Activated naive CD8-positive, alpha-beta T cell treated with anti-CD3 and anti-CD28 coated beads, Interleukin-2, amount 50 U/mL, for 24 hours (primary cell): ENCODE data around the gene MFRP.

ENCODE experiments used
- ATAC-seq: fragments of 150-1000 bp; cut with Tn5 transposase; one replicate; pipeline ENCODE4 v1.10.0; 2021
- DNase-seq: peaks from one replicate; pipeline ENCODE4 v3.0.0; 2021
- H3K27ac Mint-ChIP-seq: one replicate; pipeline ENCODE4 v1.8.0; 2021; ENCODE audit warnings: mild to moderate bottlenecking, mixed read lengths
- H3K27me3 Mint-ChIP-seq: one replicate; pipeline ENCODE4 v1.8.0; 2021; ENCODE audit warnings: mixed read lengths
- H3K36me3 Mint-ChIP-seq: one replicate; pipeline ENCODE4 v1.8.0; 2021; ENCODE audit warnings: low read depth, mixed read lengths
- H3K4me1 Mint-ChIP-seq: one replicate; pipeline ENCODE4 v1.8.0; 2021; ENCODE audit warnings: mixed read lengths
- H3K4me3 Mint-ChIP-seq: one replicate; pipeline ENCODE4 v1.8.0; 2021; ENCODE audit warnings: mild to moderate bottlenecking, moderate library complexity, mixed read lengths
- H3K9me3 Mint-ChIP-seq: one replicate; pipeline ENCODE4 v1.8.0; 2021; ENCODE audit warnings: mixed read lengths

Gene MFRP

DNA sequence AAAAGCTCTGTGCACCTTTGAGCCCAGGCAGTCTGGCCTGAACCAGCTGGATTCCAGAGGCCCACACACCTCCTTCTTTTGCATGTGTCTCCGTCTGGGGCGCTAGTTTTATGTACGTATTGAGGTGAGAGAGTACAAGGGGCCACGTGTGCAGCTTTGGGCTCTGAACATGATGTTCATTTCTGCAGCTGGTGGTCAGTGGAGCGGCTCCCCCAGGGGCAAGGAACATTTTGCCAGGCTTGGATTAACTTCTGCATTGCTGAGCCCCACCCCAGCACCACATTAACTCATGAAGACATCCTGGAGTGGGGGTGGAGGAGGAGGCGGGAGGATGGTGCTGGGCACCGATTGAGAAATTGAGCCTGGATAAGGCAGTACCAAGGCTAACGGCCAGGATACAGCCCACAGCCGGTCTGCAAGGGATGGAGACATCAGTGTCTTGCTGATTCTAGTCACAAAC, 21.2 kb upstream of the MFRP start:
- H3K9me3 Mint-ChIP-seq = no peaks in the 10 kb centered on the region
- H3K4me1 Mint-ChIP-seq = peaks cover 3% of the 10 kb centered on the region
- H3K27ac Mint-ChIP-seq = no peak overlapping the region
- no peak overlapping the region for H3K4me3 Mint-ChIP-seq
- H3K36me3 Mint-ChIP-seq = no peaks in the 10 kb centered on the region
- peaks cover 41% of the 10 kb centered on the region for H3K27me3 Mint-ChIP-seq
- ATAC-seq (no peak), DNase-seq (no peak)

DNA sequence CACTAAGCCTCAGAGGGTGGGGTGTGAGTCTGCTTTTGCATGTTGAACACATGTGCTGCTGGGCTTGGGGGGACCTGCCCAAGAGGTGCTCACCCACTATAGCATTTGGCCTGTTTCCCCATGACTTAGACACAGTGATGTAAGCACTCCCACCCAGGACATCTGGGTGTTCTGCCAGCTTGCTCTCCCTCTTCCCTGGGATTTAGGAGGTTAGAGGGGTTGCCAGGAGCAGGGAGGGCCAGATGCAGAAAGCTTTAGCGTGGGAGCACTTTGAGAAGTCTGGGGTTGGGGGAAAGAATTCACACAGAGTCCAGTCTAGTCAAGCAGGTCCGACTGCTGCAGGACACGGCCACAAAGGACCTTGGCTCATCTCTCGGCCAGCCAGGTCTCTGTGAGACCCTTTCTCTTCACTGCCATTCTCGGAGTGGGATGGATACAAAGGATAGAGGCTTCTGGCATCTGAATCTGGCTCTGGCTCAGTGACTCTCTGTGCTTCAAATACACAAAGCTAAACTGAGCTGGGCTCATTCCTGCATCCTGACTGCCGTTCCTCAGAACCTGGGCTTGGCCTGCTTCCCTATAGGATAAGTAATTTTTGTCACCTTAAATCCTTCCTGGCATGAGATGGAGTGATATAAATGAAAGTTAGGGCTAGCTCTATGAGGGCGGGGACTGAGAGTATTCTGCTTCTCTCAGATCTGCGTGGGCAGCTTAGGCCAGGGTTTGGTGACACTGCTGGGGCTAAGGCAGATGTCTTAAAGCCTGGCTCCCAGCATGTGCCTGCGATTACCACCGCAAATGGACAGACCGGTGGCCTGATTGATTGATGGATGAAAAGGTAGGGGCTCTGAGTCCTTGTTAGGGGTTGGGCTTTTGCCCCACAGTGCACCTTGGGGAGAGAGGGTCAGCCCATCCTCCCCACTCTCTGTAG, 20.4 kb upstream of the MFRP start:
- peaks cover 45% of the 10 kb centered on the region for H3K27me3 Mint-ChIP-seq
- H3K9me3 Mint-ChIP-seq = no peaks in the 10 kb centered on the region
- H3K4me1 Mint-ChIP-seq = peaks cover 3% of the 10 kb centered on the region
- ATAC-seq (no peak), DNase-seq (no peak)
- H3K27ac Mint-ChIP-seq = no peak overlapping the region
- no peak overlapping the region for H3K4me3 Mint-ChIP-seq
- H3K36me3 Mint-ChIP-seq = no peaks in the 10 kb centered on the region

DNA sequence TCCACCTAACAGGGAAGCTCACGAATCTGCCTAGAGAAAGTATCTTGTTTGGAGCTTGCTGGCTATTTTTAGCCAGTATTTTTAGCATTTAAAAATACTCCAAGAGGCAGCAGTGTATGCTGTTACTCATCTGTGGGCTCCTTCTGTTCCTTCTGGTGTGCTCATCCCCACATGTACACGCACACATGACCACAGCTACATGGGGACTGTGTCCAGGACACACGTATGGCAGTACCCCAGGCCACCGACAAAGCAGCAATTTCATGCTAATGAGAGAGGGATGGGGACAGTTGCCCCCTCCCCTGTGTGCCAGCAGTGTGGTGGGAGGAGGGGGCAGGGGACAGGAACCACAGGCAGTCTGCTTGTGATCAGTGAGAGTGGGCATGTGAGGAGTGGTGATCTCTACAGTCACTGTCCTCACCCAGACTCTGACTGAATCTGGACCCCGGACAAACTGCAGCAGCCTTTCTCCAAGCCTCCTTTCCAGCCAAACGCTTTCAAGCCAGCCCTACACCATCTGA, 18.6 kb upstream of the MFRP start:
- peaks cover 3% of the 10 kb centered on the region for H3K4me1 Mint-ChIP-seq

DNA sequence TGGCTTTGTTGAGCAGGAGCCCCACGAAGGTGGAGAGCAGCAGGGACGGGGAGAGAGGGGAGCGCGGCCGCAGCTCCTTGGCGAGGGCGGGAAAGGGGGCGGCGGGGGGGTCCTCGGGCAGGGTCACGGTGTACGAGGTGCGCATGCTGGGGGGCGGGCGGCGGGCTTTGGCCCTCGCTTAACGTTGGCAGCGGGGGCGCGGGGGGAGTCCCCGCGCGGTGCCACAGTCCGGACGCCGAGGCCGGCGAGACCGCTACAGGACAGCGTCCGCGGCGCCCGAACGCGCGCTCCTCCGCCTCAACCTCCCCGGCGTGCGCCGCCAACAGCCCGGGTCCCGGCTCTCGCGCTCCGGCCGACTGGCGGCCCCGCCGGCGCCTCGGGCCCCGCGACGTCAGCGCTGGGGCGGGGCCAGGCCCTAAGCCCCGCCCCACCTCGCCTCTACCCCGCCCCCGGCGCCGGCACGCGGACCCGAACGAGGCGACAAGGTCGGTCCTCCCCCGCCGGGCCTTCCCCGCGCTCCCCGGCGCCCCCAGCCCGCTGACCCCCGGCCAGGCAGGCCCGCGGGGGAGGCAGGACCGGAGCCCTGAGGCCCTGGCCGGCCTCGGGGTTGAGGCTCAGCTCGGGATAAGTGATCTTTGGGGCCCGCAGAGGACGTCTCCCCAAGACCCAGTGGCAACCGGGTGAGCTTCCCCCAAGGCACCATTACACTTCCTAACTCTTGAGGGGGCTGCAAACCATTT, 17.5 kb upstream of the MFRP start:
- peak; percentile 63 for DNase-seq
- Mint-ChIP-seq H3K27me3 (peaks cover 44% of the 10 kb centered on the region), H3K4me1 (peaks cover 6% of the 10 kb centered on the region), H3K36me3 (no peaks in the 10 kb centered on the region), H3K4me3 (no peak overlapping the region), H3K9me3 (no peaks in the 10 kb centered on the region), H3K27ac (no peak overlapping the region)
- peak; percentile 59 for ATAC-seq

More for the DNA sequence above, 18.6 kb upstream of the MFRP start:
- H3K9me3 Mint-ChIP-seq = no peaks in the 10 kb centered on the region
- no peak overlapping the region for H3K27ac Mint-ChIP-seq
- peaks cover 46% of the 10 kb centered on the region for H3K27me3 Mint-ChIP-seq
- no peak for DNase-seq
- no peaks in the 10 kb centered on the region for H3K36me3 Mint-ChIP-seq
- no peak overlapping the region for H3K4me3 Mint-ChIP-seq
- no peak for ATAC-seq

DNA sequence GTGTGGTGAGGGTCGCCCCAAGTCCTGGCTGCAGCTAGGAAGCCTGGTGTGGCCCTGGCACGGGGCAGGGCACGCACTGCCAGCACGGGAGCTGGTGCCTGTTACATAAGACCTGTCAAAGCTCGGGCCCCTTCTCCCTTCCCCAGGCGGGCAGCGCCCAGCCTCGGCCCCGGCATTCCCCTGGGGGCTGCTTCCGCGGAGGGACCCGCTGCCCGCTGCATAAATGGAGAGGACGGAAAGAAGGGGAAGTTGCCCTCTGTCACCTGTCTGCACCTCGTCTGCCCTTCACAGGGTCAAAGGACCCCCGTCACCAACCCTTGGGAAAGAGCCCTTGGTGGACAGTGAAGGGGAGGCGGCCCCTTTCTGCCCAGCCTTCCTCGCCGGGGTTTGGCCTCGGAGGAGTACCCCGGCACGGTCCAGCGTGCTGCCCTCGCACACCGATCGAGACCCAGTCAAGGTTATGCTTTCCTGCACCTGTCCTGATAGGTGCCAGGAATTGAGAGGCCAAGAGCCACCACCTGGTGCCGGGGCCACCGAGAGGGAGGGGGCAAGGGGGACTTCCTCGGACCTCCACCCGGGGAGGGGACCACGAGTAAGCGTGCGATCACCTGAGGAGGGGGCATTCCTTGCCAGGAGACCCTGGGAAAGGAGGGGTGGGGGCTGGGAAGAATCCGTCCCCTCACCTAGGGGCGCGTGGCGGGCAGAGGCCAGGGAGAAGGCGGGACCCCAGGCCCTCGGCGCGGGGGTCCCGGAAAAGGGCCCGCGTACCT, 16.8 kb upstream of the MFRP start:
- DNase-seq = no peak
- no peaks in the 10 kb centered on the region for H3K9me3 Mint-ChIP-seq
- H3K36me3 Mint-ChIP-seq = no peaks in the 10 kb centered on the region
- H3K4me1 Mint-ChIP-seq = peaks cover 6% of the 10 kb centered on the region
- H3K4me3 Mint-ChIP-seq = no peak overlapping the region
- no peak overlapping the region for H3K27ac Mint-ChIP-seq
- peaks cover 44% of the 10 kb centered on the region for H3K27me3 Mint-ChIP-seq
- ATAC-seq = no peak

GRCh38 chr11:119362741-119363080, 16.2 kb upstream of the MFRP start:
- peaks cover 6% of the 10 kb centered on the region for H3K4me1 Mint-ChIP-seq
- ATAC-seq (no peak), DNase-seq (no peak)
- peaks cover 46% of the 10 kb centered on the region for H3K27me3 Mint-ChIP-seq
- H3K4me3 Mint-ChIP-seq = no peak overlapping the region
- H3K9me3 Mint-ChIP-seq = no peaks in the 10 kb centered on the region
- no peaks in the 10 kb centered on the region for H3K36me3 Mint-ChIP-seq
- no peak overlapping the region for H3K27ac Mint-ChIP-seq

DNA sequence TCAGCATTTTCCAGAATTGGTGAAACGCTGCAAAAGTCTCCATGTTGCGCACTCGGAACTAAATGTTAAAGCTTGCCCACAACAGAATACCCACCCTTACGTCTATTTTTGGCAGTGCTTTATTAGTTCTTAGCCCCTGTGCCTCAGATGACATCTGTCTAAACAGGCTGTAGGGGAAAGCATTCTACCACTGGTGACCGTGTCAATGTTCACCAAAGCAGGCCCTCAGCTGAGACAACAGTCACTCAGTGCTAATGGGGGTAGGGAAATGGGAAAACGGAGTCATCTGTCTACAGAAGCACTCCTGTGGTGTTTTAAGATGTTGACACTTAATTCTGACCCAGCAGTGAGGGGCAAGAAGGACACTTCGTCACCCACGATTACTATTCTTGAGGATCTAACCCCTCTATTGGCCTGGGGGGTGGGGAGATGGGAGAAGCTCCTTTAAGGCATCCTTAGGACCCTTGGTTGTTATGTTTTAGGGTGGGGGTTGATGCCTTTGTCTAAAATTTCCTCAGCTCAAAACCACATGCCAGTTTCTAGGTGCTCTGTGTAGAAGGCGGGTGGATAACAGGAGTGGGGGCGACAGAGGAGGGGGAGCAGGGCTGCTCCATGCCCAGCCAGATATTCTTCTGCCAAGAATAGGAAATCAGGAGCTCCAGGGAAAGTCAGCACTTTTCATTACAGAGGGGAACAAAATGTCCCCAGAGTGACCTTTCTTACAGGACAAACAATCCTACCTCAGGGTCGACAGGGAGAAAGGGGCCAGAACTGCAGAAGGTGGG, 15.6 kb upstream of the MFRP start:
- DNase-seq (no peak), ATAC-seq (no peak)
- peaks cover 6% of the 10 kb centered on the region for H3K4me1 Mint-ChIP-seq
- no peak overlapping the region for H3K27ac Mint-ChIP-seq
- no peak overlapping the region for H3K4me3 Mint-ChIP-seq
- H3K9me3 Mint-ChIP-seq = no peaks in the 10 kb centered on the region
- no peaks in the 10 kb centered on the region for H3K36me3 Mint-ChIP-seq
- peaks cover 45% of the 10 kb centered on the region for H3K27me3 Mint-ChIP-seq

DNA sequence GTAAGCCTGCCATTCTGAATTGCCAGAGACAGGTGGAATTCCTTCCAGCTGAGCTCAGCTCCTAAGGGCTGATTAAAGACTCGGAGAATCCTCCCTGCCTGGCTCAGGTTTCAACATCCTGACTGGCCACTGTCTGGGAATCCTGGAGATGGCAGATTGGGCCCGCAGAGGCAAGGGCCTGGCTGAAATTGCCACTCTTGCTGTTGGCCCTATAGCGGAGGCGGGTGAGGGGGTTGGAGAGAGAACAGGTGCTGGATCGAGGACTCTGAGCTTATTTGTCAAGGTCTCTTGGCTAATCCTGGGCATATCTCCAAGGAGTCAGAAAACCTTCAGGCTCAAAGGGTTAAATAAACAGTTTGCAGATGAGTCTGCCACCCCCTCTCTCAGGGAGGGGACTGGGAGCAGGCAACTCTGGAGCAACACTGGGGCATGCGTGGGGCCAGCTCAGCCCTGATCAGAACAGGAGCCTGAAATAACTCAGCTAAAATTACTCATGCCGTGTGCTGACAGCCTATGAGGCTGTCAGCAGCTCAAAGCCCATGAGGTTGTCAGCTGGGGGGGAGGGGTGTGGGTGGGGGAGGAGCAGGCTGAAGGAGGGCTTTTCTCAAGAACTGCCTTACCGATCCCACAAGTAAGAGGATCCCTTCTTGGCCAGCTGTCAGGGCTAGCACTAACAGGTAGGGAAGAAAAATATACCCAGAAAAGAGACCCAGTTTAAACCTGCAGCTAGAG, 14.7 kb upstream of the MFRP start:
- H3K27me3 Mint-ChIP-seq = peaks cover 41% of the 10 kb centered on the region
- H3K4me1 Mint-ChIP-seq = peaks cover 10% of the 10 kb centered on the region
- no peaks in the 10 kb centered on the region for H3K9me3 Mint-ChIP-seq
- no peaks in the 10 kb centered on the region for H3K36me3 Mint-ChIP-seq
- no peak for DNase-seq
- H3K27ac Mint-ChIP-seq = no peak overlapping the region
- no peak overlapping the region for H3K4me3 Mint-ChIP-seq
- ATAC-seq = peak; percentile 67

- ATAC-seq (no peak), DNase-seq (no peak)
- no peak overlapping the region for H3K4me3 Mint-ChIP-seq
- peaks cover 38% of the 10 kb centered on the region for H3K27me3 Mint-ChIP-seq
- no peaks in the 10 kb centered on the region for H3K9me3 Mint-ChIP-seq
- no peak overlapping the region for H3K27ac Mint-ChIP-seq
- peaks cover 9% of the 10 kb centered on the region for H3K4me1 Mint-ChIP-seq
- no peaks in the 10 kb centered on the region for H3K36me3 Mint-ChIP-seq
Measured at GRCh38 chr11:119359365-119360214, 13.1 kb upstream of the MFRP start.

- Mint-ChIP-seq H3K4me1 (peaks cover 6% of the 10 kb centered on the region), H3K4me3 (peak overlapping the region; percentile 29), H3K9me3 (no peaks in the 10 kb centered on the region), H3K27ac (no peak overlapping the region), H3K27me3 (peaks cover 33% of the 10 kb centered on the region), H3K36me3 (no peaks in the 10 kb centered on the region)
- DNase-seq (no peak), ATAC-seq (no peak)
Measured at GRCh38 chr11:119357074-119357473, 10.6 kb upstream of the MFRP start.

- H3K4me1 Mint-ChIP-seq = peaks cover 6% of the 10 kb centered on the region
- DNase-seq (peak; percentile 76), ATAC-seq (peak; percentile 81)
- peaks cover 37% of the 10 kb centered on the region for H3K27me3 Mint-ChIP-seq
- H3K4me3 Mint-ChIP-seq = peak overlapping the region; percentile 82
- no peaks in the 10 kb centered on the region for H3K36me3 Mint-ChIP-seq
- H3K27ac Mint-ChIP-seq = no peak overlapping the region
- no peaks in the 10 kb centered on the region for H3K9me3 Mint-ChIP-seq
Measured at GRCh38 chr11:119356349-119357031, 10.0 kb upstream of the MFRP start.

- Mint-ChIP-seq H3K27ac (no peak overlapping the region), H3K27me3 (peaks cover 44% of the 10 kb centered on the region), H3K36me3 (no peaks in the 10 kb centered on the region)
Measured at GRCh38 chr11:119355091-119355843, 8.8 kb upstream of the MFRP start.

More at GRCh38 chr11:119355091-119355843, 8.8 kb upstream of the MFRP start:
- H3K4me3 Mint-ChIP-seq = no peak overlapping the region
- no peaks in the 10 kb centered on the region for H3K9me3 Mint-ChIP-seq
- ATAC-seq (no peak), DNase-seq (no peak)
- H3K4me1 Mint-ChIP-seq = peaks cover 6% of the 10 kb centered on the region
